ENCODE data around the gene UXS1. TPM values are rescaled to one million over a fixed set of nuclear protein-coding genes. Genes with fewer than 3 reads are reported as not detected.

The UXS1 gene
- total RNA-seq, 4 donors from 2014 or later = 32.2 to 94.2 (median 36.0) TPM

GRCh38 chr2:106130251-106130998 lies 63.7 kb downstream of the UXS1 start:
- Histone ChIP-seq H3K36me3 (peaks cover 0 to 3% of the 10 kb centered on the region in 2 donors), H3K4me1 (peaks cover 0 to 6% of the 10 kb centered on the region in 2 donors), H3K27ac (peak overlapping the region in 1 of 3 donors; percentile 41), H3K27me3 (no peaks in the 10 kb centered on the region), H3K4me3 (replicated peaks in 1 of 3) (no peak overlapping the region), H3K9me3 (no peaks in the 10 kb centered on the region)
- no peak for DNase-seq
- intact Hi-C loops (cut with DNase I) = no loop called here
- TF ChIP-seq POLR2A (IDR thresholded peaks at IDR 0.05) (no peak), CTCF (IDR thresholded peaks at IDR 0.05) (no peak)
- WGBS, 2 donors = 85 to 89% methylated on average over 13 of the region's 13 CpGs

GRCh38 chr2:106129592-106129991 lies 64.5 kb downstream of the UXS1 start:
- intact Hi-C loops (cut with DNase I) = no loop called here
- peaks cover 2 to 15% of the 10 kb centered on the region in 2 donors for H3K4me1 ChIP-seq
- no peak for DNase-seq
- H3K9me3 ChIP-seq = no peaks in the 10 kb centered on the region
- TF ChIP-seq POLR2A (IDR thresholded peaks at IDR 0.05) = no peak
- no peak for TF ChIP-seq CTCF (IDR thresholded peaks at IDR 0.05)
- no peak overlapping the region for H3K27ac ChIP-seq
- no peak overlapping the region for H3K4me3 ChIP-seq (replicated peaks in 1 of 3)
- H3K36me3 ChIP-seq = peaks cover 0 to 3% of the 10 kb centered on the region in 2 donors
- 93 to 95% methylated on average over 2 of the region's 2 CpGs for WGBS, 2 donors
- no peaks in the 10 kb centered on the region for H3K27me3 ChIP-seq

GRCh38 chr2:106129150-106129549 lies 65.0 kb downstream of the UXS1 start:
- no peak for TF ChIP-seq POLR2A (IDR thresholded peaks at IDR 0.05)
- TF ChIP-seq CTCF (IDR thresholded peaks at IDR 0.05) = no peak
- Histone ChIP-seq H3K36me3 (peaks cover 0 to 3% of the 10 kb centered on the region in 2 donors), H3K9me3 (no peaks in the 10 kb centered on the region), H3K27me3 (no peaks in the 10 kb centered on the region), H3K4me1 (peaks cover 7 to 19% of the 10 kb centered on the region in 2 donors), H3K4me3 (replicated peaks in 1 of 3) (no peak overlapping the region), H3K27ac (no peak overlapping the region)
- intact Hi-C loops (cut with DNase I) = no loop called here
- no peak for DNase-seq
- WGBS, 2 donors = 85 to 89% methylated on average over 2 of the region's 2 CpGs

- peaks cover 10 to 24% of the 10 kb centered on the region in 2 donors for H3K4me1 ChIP-seq
- 96 to 97% methylated on average over 10 of the region's 10 CpGs for WGBS, 2 donors
- H3K27ac ChIP-seq = no peak overlapping the region
- peaks cover 0 to 3% of the 10 kb centered on the region in 2 donors for H3K36me3 ChIP-seq
- TF ChIP-seq POLR2A (IDR thresholded peaks at IDR 0.05) = no peak
- no peak for TF ChIP-seq CTCF (IDR thresholded peaks at IDR 0.05)
- no peaks in the 10 kb centered on the region for H3K27me3 ChIP-seq
- H3K4me3 ChIP-seq (replicated peaks in 1 of 3) = no peak overlapping the region
- DNase-seq = no peak
- no peaks in the 10 kb centered on the region for H3K9me3 ChIP-seq
- intact Hi-C loops (cut with DNase I) = no loop called here
Observed at GRCh38 chr2:106127776-106128268, 66.3 kb downstream of the UXS1 start.

GRCh38 chr2:106127282-106127771 lies 66.8 kb downstream of the UXS1 start:
- intact Hi-C loops (cut with DNase I) = no loop called here
- H3K9me3 ChIP-seq = no peaks in the 10 kb centered on the region
- H3K4me3 ChIP-seq (replicated peaks in 1 of 3) = no peak overlapping the region
- H3K27me3 ChIP-seq = no peaks in the 10 kb centered on the region
- H3K27ac ChIP-seq = no peak overlapping the region
- H3K4me1 ChIP-seq = peaks cover 10 to 24% of the 10 kb centered on the region in 2 donors
- peaks cover 0 to 3% of the 10 kb centered on the region in 2 donors for H3K36me3 ChIP-seq
- no peak for DNase-seq
- TF ChIP-seq POLR2A (IDR thresholded peaks at IDR 0.05) (no peak), CTCF (IDR thresholded peaks at IDR 0.05) (no peak)
- WGBS, 2 donors = 93 to 97% methylated on average over 5 of the region's 5 CpGs
